MCF 10A (cell line): ENCODE measurements around the gene SNHG17. TPM values are rescaled to one million over a fixed set of nuclear protein-coding genes. Genes with fewer than 3 reads are reported as not detected.
A peak's percentile ranks its signal among the peaks of the same experiment; 100 is the strongest.

Source experiments
- BruUV-seq: library from RNA; stranded (reverse); fragments of 400-500 nt; replicated peaks from 2 replicates; lab custom pipeline; 2021; lab: Mats Ljungman, UMichigan
- CTCF ChIA-PET: fragments of 300-600 bp; sonication (Branson Sonifier 250); formaldehyde crosslinking; extraction: SDS; loops from one replicate; lab custom pipeline; 2021; ENCODE audit warnings: antibody characterized with exemption, inconsistent platforms; lab: Yijun Ruan, JAX
- POLR2A ChIA-PET: fragments of 300-600, 350-650 bp; sonication (Branson Sonifier 250); formaldehyde crosslinking; extraction: SDS; loops from one replicate; lab custom pipeline; 2020; ENCODE audit warnings: antibody characterized with exemption, inconsistent platforms; lab: Yijun Ruan, JAX
- DNase-seq: peaks from one replicate; pipeline ENCODE4 v3.0.0-alpha.2; 2018; ENCODE audit not compliant: unreplicated experiment
- H3K27ac Mint-ChIP-seq: one replicate; pipeline ENCODE4 v1.8.0; 2022; ENCODE audit warnings: mild to moderate bottlenecking, low read depth, mixed read lengths; ENCODE audit not compliant: unreplicated experiment
- H3K27me3 Mint-ChIP-seq: one replicate; pipeline ENCODE4 v1.8.0; 2022; ENCODE audit warnings: mixed read lengths; ENCODE audit not compliant: insufficient read depth, unreplicated experiment
- H3K36me3 Mint-ChIP-seq: one replicate; pipeline ENCODE4 v1.8.0; 2022; ENCODE audit warnings: mild to moderate bottlenecking, moderate library complexity, mixed read lengths; ENCODE audit not compliant: insufficient read depth, unreplicated experiment
- H3K4me1 Mint-ChIP-seq: one replicate; pipeline ENCODE4 v1.8.0; 2022; ENCODE audit warnings: mixed read lengths; ENCODE audit not compliant: insufficient read depth, unreplicated experiment
- H3K4me3 Mint-ChIP-seq: one replicate; pipeline ENCODE4 v1.8.0; 2022; ENCODE audit warnings: mild to moderate bottlenecking, moderate library complexity, mixed read lengths; ENCODE audit not compliant: unreplicated experiment
- H3K9me3 Mint-ChIP-seq: one replicate; pipeline ENCODE4 v1.8.0; 2022; ENCODE audit warnings: mixed read lengths; ENCODE audit not compliant: unreplicated experiment
- CTCF ChIP-seq: fragments of 200-600 bp; IDR thresholded peaks from one replicate; pipeline ENCODE4 v1.8.0; 2022; ENCODE audit warnings: antibody characterized with exemption, mild to moderate bottlenecking; ENCODE audit not compliant: unreplicated experiment
- intact Hi-C: fragments of 100-400 bp; cut with micrococcal nuclease; formaldehyde crosslinking; loops from 2 replicates; pipeline ENCODE4 v1.14.1; 2022
- total RNA-seq: library from RNA; stranded (reverse); gene quantifications from 2 replicates; pipeline ENCODE4 v1.2.3, GENCODE V29; 2022

SNHG17 gene
- total RNA-seq, 1 experiment from 2014 or later = 133 TPM

GRCh38 chr20:38420388-38421085 is 14.6 kb downstream of the SNHG17 start:
- peaks cover 96% of the 10 kb centered on the region for H3K36me3 Mint-ChIP-seq

DNA sequence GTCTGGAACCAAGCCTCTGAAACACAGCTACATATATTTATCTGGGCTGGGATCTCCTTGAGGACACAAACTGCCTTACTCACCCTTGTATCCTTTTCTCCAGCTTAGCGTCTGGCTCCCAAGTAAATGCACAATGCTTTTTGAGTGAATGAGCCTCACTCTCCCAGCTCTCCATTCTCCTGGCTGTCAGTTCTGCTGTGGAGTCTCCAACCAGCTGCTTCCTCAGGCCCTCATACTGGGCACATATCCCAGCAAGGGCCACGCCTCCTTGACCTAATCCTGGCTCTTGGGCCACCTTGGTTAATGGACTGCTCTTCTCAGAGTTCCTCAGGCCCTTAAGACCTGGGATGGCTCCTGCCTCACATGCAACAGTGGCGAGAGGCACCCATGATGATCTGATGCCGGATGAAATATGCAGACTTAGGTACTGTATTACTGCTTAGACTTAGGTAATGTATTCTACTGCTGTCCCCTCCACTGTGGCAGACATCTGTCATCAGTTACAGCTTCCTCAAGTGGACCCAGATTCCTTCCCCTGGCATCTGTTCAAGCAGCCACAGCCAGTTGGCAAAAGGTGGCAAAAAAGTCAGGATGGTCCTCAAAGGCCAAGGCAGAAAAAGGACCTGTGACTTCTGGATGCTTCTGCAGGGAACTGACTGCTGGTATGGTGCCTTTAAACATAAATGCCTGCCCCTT is 16.5 kb downstream of the SNHG17 start:
- Mint-ChIP-seq H3K4me3 (no peak overlapping the region), H3K9me3 (no peaks in the 10 kb centered on the region), H3K27me3 (no peaks in the 10 kb centered on the region), H3K36me3 (peaks cover 78% of the 10 kb centered on the region), H3K4me1 (no peaks in the 10 kb centered on the region), H3K27ac (no peak overlapping the region)
- intact Hi-C loops = no loop called here
- TSS peak; percentile 1 for BruUV-seq
- DNase-seq = peak; percentile 49
- CTCF ChIA-PET = interaction anchor here (0.6 to 2.5 kb wide), 8 partner anchors 10 to 395 kb away, joined by 3 to 15 read pairs (median 4); partner anchors contain the start of genes RALGAPB and SNHG17
- POLR2A ChIA-PET = interaction anchor here (1.0 to 3.1 kb wide), 8 partner anchors 10 to 56 kb away, joined by 3 to 24 read pairs (median 4); partner anchors contain the start of gene SNHG17
- TF ChIP-seq CTCF = no peak

More at GRCh38 chr20:38420388-38421085, 14.6 kb downstream of the SNHG17 start:
- CTCF ChIA-PET = interaction anchor here (0.6 to 2.3 kb wide), 4 partner anchors 12 to 368 kb away, joined by 3 to 11 read pairs (median 6); partner anchors contain the start of gene SNHG17
- intact Hi-C loops = no loop called here
- BruUV-seq = no TSS peak
- no peak for DNase-seq
- no peaks in the 10 kb centered on the region for H3K4me1 Mint-ChIP-seq
- H3K4me3 Mint-ChIP-seq = no peak overlapping the region
- H3K9me3 Mint-ChIP-seq = no peaks in the 10 kb centered on the region
- H3K27ac Mint-ChIP-seq = peak overlapping the region; percentile 42
- TF ChIP-seq CTCF = no peak
- POLR2A ChIA-PET = interaction anchor here (0.6 to 3.1 kb wide), 6 partner anchors 10 to 426 kb away, joined by 3 to 24 read pairs (median 4); partner anchors contain the start of genes RALGAPB and SNHG17
- no peaks in the 10 kb centered on the region for H3K27me3 Mint-ChIP-seq

DNA sequence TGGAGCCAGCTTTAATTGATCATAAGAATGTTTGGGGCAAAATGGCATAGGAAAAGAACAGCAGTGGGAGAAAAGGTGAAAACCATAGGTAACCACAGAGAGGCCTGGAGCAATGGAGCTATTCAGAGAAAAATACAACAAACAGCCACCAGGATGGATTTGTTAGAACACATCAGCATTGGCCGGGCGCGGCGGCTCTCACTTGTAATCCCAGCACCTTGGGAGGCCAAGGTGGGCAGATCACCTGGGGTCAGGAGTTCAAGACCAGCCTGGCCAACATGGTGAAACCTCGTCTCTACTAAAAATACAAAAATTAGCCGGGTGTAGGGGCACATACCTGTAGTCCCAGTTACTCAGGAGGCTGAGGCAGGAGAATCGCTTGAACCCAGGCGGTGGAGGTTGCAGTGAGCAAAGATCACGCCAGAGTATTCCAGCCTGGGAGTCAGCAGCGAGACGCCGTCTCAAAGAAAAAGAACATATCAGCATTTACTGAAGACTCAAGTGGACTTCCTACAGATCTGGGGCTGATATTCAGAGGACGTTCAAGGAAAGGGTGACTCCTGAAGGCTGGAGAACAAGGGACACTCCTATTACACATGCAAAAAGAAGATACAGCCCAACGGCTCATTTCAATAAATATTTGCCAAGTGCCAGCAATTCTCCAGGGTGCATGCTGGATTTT is 20.2 kb downstream of the SNHG17 start:
- intact Hi-C loops = no loop called here
- BruUV-seq = no TSS peak
- DNase-seq = no peak
- no peak overlapping the region for H3K4me3 Mint-ChIP-seq
- no peaks in the 10 kb centered on the region for H3K27me3 Mint-ChIP-seq
- H3K27ac Mint-ChIP-seq = no peak overlapping the region
- ChIA-PET CTCF (interaction anchor here (1.0 to 1.2 kb wide), 2 partner anchors 18 to 374 kb away, joined by 3 to 4 read pairs; no protein-coding TSS in a partner anchor), POLR2A (interaction anchor here (0.8 kb wide), 1 partner anchor 20 kb away, joined by 3 read pairs; the partner anchor contains the start of gene SNHG17)
- TF ChIP-seq CTCF = no peak
- peaks cover 60% of the 10 kb centered on the region for H3K36me3 Mint-ChIP-seq
- H3K9me3 Mint-ChIP-seq = no peaks in the 10 kb centered on the region
- no peaks in the 10 kb centered on the region for H3K4me1 Mint-ChIP-seq
